NCI-H345 treated with DMSO at 0.1 percent for 48 hours (cell line): ENCODE data around the gene C1orf167.

Source experiments
- DNase-seq: peaks from one replicate; lab custom pipeline; 2025; ENCODE audit not compliant: unreplicated experiment; lab: John Stamatoyannopoulos, UW

Gene C1orf167

DNA sequence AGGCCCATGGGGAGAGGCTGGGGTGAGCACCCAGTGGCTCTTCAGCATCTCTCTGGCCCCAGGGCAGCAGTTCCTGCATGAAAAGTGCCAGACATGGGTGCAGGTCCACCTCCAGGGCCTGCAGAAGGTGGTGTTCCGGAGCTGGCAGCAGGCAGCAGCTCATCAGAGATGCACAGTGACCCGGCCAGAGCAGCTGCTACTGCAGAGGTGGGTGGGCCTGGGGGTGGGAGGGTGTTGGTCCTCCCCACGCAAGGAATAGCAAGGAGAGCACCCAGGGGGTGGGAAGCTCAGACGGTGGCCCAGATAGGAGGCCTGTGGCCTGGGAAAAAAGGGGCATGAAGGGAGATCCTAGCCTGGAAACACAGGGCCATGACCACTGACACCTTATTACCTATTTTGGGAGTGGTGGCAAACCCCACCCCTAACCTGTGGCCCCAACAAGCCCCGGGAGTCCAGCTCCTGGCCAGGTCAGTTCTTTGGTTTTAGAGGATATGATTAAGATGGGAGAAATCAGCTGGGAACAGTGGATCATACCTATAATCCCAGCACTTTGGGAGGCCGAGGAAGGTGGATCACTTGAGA, 20.2 kb downstream of the C1orf167 start:
- DNase-seq, result no peak

- DNase-seq, result no peak
Observed at GRCh38 chr1:11783556-11783955, 21.6 kb downstream of the C1orf167 start.

GRCh38 chr1:11784256-11784992, 22.4 kb downstream of the C1orf167 start:
- no peak for DNase-seq

- no peak for DNase-seq
Observed at GRCh38 chr1:11784993-11785769, 23.2 kb downstream of the C1orf167 start.

DNA sequence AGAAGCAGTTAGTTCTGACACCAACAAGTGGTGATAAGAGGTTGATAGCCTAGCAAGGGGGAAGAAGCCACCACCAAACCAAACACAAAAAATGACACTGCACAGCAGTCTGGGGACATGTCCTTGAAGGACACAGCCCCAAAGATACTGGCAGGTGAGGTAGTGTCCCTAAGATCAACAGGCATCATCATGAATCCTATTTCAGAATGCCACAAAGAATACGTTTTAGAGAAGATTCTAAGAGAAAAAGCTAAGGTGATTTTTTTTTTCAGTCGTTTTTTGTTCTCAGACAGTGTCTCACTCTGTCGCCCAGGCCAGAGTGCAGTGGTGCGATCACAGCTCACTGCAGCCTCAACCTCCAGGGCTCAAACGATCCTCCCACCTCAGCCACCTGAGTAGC, 24.2 kb downstream of the C1orf167 start:
- DNase-seq, result no peak

- DNase-seq, result no peak
Observed at GRCh38 chr1:11787251-11787803, 25.3 kb downstream of the C1orf167 start.

DNA sequence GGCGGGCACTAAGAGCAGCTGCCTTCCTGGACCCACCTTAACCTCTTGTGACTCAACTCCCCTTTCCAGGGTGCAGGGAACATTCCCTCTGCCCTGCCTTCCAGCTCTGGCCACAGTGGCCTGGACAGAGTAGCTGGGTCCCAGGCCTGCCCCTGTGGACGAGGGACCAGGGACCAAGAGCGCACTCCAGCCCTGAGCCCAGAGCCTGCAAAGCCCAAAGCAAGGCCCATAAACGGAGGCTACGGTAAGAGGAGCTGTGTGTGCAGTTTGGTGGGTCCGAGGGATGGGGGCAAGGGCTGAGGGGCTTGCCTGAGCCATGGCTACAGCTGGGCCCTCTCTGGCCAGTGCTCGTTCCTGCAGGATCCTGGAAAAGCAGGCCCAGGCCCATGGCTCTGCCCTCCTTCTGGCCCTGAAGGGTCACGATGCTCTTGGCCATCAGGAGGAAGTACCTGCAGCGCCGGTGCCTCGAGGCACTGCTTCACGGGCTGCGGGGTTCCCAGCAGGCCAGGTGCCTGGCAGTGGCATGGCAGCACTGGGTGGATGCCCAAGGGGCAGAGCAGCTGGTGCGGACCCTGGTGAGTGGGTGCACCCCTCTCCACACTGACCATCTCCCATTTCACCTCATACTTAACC, 25.9 kb downstream of the C1orf167 start:
- DNase-seq, result no peak

DNA sequence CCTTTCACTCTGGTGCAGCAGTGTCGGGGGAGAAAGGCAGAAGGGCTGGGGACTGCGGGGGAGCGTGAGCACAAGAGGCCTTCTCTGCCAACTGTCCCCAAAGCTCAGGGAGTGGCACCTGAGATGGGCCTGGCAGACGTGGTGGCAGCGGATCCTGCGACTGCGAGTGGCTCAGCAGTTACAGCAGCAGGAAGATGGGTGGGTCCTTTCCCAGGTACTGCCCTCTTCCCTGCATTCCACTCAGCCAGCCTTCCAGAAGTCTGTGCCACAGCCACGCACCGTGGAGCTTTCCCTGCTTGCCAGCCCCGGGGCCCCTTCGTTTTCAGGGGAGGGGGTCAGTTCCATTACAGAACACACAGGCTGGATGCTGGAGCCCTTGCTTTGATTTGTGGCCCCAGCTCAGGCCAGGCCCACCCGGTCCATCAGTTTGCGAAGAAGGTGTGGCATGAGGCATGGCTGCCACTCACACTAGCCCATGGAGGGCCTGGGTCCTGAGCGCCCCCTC, 26.6 kb downstream of the C1orf167 start:
- DNase-seq, result no peak

DNA sequence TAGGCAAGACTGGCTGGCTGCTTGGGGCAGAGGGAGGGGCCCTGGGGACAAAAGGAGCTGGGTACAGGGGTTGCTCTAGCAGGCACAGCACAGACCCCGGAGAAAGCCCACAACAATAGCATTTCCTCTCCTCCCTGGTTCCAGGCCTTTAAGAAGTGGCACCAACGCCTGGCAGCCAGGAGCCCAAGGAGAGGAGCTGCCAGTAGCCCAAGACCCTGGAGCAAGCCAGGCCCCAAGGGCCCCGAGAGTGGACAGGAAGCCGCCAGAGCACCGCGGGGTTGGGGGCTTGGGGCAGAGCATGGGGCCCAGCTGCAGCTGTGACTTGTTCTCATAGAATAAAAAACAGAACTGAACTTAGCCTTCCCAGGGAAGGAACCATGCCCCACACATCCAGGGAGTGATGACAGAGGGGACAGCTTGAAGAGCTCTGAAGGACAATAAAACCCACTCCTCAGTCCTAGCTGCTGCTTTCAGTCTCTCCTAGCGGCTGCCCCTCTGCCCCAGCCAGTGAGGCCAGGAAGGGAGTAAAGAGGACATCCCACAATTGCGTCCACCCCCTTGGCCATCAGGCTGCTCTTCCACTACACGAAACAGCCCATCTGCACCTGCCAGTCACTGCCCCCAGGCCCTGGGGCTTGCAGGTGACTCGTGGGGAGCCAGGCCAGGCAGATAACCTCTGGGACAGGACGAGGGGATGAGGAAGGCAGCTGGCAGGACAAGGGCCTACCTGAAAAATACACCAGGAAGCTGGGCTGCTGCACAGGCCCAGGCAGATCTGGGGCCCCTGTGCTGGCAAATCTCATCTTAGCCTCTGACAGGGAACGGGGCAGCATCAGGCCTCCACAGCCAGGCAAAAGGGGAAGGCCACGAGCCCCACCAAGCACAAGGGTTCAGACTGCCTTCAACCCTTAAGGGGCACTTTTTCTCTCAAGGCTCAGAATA, 27.4 kb downstream of the C1orf167 start:
- DNase-seq, result no peak

GRCh38 chr1:11790101-11790879, 28.3 kb downstream of the C1orf167 start:
- DNase-seq, result no peak

DNA sequence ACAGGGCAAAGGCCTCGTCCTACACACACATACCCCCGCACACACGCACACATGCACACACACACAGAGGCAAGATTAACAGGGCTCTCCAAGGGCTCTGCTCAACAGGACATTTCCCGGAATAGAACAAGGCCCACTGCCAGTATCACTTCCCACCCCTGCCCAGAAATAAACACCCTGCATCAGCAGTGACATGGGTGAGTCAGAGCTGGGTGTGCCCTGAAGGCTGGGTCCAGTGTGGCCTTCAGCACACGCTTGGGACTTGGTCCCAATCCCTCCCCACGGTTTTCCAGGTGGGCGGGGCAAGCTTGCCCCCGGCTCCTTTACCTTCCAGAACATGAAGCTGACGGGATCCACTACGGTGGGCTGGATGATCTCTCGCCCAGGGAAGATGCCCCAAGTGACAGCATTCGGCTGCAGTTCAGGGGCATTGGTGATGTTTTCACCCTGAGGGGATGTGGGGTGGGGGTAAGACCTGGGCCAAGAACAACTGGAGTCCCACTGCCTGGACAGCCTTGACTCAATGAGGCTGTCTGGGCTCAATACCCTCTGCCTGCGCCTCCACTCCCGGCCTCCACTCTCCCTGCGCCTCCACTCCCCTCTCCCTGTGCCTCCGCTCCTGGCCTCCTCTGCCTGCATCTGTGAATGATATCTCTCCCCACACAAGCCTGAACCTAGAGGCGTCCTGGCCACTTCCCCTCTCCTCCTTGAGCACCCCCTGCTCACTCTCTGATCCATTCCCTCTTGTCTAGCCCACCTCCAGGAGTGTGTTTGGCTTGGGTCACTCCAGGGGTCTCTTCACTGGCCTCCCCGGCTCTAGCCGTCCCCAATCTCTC, 29.1 kb downstream of the C1orf167 start:
- no peak for DNase-seq

GRCh38 chr1:11792106-11792505, 30.1 kb downstream of the C1orf167 start:
- no peak for DNase-seq

GRCh38 chr1:11793819-11794218, 31.8 kb downstream of the C1orf167 start:
- DNase-seq, result no peak

DNA sequence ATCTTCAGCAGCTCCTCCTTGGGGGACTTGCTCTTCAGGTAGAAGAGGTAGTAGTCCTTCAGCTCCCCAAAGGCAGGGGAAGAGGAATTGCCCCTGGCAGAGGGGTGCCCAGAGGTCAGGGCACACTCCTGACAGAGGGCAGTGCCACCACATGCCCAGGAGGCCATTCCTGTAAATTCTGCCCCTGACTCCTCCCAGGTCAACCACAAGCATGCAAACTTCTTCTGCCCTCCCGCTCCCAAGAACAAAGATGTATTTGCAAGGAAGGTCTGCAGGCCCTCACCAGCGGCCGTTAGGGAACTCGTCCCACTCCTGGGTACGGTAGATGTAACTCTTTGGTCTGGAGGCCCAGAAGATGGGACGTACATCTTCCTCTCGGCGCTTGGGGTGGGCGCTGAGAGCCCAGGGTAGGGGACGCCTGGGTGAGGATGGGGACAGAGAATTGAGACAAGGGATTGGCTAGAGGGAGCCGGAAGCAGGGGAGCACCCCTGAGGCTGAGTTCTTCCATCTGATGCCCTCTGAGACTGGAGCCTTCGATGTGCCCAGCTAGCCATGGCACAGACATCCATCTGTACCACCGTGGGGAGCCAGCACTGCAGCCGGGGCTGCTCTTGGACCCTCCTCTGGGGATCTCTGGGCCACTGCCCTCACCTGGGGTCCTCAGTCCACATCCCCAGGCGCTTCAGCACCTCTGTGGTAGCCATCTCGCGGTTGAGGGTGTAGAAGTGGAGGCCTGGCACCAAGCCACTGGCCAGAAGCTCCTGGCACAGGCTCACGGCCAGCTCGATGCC, 32.6 kb downstream of the C1orf167 start:
- no peak for DNase-seq

- DNase-seq, result no peak
Observed at GRCh38 chr1:11795238-11795890, 33.4 kb downstream of the C1orf167 start.

- no peak for DNase-seq
Observed at GRCh38 chr1:11796036-11796828, 34.2 kb downstream of the C1orf167 start.
